H1 (cell line): ENCODE results near the gene ATP5ME. TPM values are rescaled to one million over a fixed set of nuclear protein-coding genes. Genes with fewer than 3 reads are reported as not detected.

Experiments used
- EP300 ChIP-seq, 2 experiments: IDR thresholded peaks; 1 replicate in 1 of 2; 2 replicates in 1 of 2; pipeline ENCODE4 v1.6.1; 2011 to 2012; ENCODE audit warnings: low read depth in 2 of 2, low read length in 2 of 2, mild to moderate bottlenecking in 2 of 2, borderline replicate concordance in 1 of 2, inconsistent platforms in 1 of 2, moderate library complexity in 1 of 2
- GABPA ChIP-seq: IDR thresholded peaks from 2 replicates; pipeline ENCODE4 v1.6.1; 2011; ENCODE audit warnings: mild to moderate bottlenecking, low read length, moderate library complexity, borderline replicate concordance; ENCODE audit not compliant: insufficient read depth
- POLR2A ChIP-seq, 2 experiments: IDR thresholded peaks; 1 replicate in 1 of 2; 2 replicates in 1 of 2; pipeline ENCODE4 v1.6.1; 2011; ENCODE audit warnings: low read depth in 2 of 2, low read length in 2 of 2, mild to moderate bottlenecking in 2 of 2; ENCODE audit errors: control extremely low read depth in 1 of 2
- SP2 ChIP-seq: IDR thresholded peaks from 2 replicates; pipeline ENCODE4 v1.6.1; 2012; ENCODE audit warnings: mild to moderate bottlenecking, low read length, inconsistent platforms
- polyA plus RNA-seq, 7 experiments: library from polyadenylated mRNA; depleted of rRNA in 3 of 7; stranded (reverse) in 5 of 7; unstranded in 2 of 7; fragments of >200 nt in 5 of 7; fragments of 200-250 nt in 2 of 7; gene quantifications; 1 replicate in 5 of 7; 2 replicates in 1 of 7; 4 replicates in 1 of 7; pipeline versions ENCODE4 v1.2.1 to v1.2.3, GENCODE V29; 2011 to 2013; ENCODE audit warnings: missing spikeins in 2 of 7, mixed read lengths in 2 of 7
- total RNA-seq: library from RNA; stranded (reverse); fragmentation: NEBNext Ultra II Directional; extraction: Animal tissue kit (Norgen Biotek cat#: 25700); gene quantifications from 2 replicates; pipeline ENCODE4 v1.2.1, GENCODE V29; 2021

ATP5ME gene
- total and polyA plus RNA-seq, 2 of the 8 experiments (the other 6 are each of a cell fraction or from before 2014, with no cell fraction given) = 375 to 450 TPM

- TF ChIP-seq POLR2A (IDR thresholded peaks at IDR 0.05; ENCODE audit: control extremely low read depth in 1 of 2, low read depth in 2 of 2, low read length in 2 of 2) (no peak), SP2 (no peak), EP300 (IDR thresholded peaks at IDR 0.05; ENCODE audit: borderline replicate concordance in 1 of 2, low read depth in 2 of 2, low read length in 2 of 2) (no peak), GABPA (no peak)
- TF ChIP-seq, all 59 proteins: peak for 0
These were observed 47.4 kb upstream of the ATP5ME start (continued) for GRCh38 chr4:721261-722168.
